Mucosa of rectum (tissue), 2 donors: ENCODE results near the gene WTIP.
"Not testable (repeated sequence)": the region's sequence is repeated elsewhere in the genome, so short reads cannot be mapped to it uniquely, and the experiment has no call there.

Experiments used
- H3K27ac ChIP-seq, 2 donors: one replicate each; pipeline ENCODE4 v1.7.0; 2013; ENCODE audit warnings: inconsistent platforms in 2 of 2, low read depth in 2 of 2, low read length in 2 of 2
- H3K27me3 ChIP-seq, 2 donors: one replicate each; pipeline ENCODE4 v1.7.0; 2013; ENCODE audit warnings: low read length in 2 of 2; ENCODE audit not compliant: control insufficient read depth in 2 of 2, insufficient read depth in 2 of 2
- H3K36me3 ChIP-seq, 2 donors: one replicate each; pipeline ENCODE4 v1.7.0; 2013; ENCODE audit warnings: low read length in 2 of 2; ENCODE audit not compliant: control insufficient read depth in 2 of 2, insufficient read depth in 2 of 2
- H3K4me1 ChIP-seq, 2 donors: one replicate each; pipeline ENCODE4 v1.7.0; 2013; ENCODE audit warnings: low read length in 2 of 2, mild to moderate bottlenecking in 1 of 2; ENCODE audit not compliant: control insufficient read depth in 2 of 2, insufficient read depth in 2 of 2
- H3K4me3 ChIP-seq, 2 donors: one replicate each; pipeline ENCODE4 v1.7.0; 2013; ENCODE audit warnings: low read length in 2 of 2
- H3K9ac ChIP-seq, 2 donors: one replicate each; pipeline ENCODE4 v1.7.0; 2013; ENCODE audit warnings: low read length in 2 of 2, low read depth in 1 of 2, mild to moderate bottlenecking in 1 of 2
- H3K9me3 ChIP-seq, 2 donors: one replicate each; pipeline ENCODE4 v1.7.0; 2013; ENCODE audit warnings: low read length in 2 of 2; ENCODE audit not compliant: control insufficient read depth in 2 of 2
- donor health status: healthy.
- donor health status: Normal muscosa, but diverticular disease.

The WTIP gene

DNA sequence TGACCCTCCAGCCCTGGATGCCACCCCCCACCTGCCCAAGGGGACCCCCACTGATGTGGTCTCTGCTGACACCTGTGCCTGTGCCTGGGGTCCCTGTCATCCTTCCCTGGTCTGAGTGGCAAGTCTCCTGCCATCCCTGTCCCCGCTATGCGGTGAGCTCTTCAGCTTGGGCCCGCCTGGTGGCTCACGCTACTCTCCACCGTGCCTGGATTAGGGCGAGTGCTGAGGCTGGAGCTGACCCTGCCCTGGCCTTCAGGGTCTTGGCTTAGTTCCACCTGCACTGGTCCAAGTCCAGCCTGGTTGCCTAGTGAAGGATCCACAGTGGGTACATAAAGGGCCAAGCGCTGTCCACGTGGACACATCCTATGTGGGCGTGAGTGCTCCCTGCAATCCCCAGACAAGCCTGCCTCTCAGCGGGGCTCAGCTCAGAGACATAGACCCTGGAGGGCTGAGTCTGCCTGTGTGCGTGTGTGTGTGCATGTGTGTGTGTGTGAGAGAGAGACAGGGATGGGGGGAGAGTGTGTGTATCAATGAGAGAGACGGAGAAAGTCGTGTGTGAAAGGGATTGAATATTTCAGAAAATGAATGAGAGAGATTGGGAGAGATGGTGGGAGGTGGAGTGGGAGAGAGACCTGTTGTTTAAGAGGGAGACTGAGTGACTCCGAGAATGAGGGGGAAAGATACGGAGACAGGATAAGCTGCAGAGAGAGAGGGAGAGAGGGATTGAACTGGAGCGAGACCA lies 22.1 kb downstream of the WTIP start:
- Histone ChIP-seq H3K36me3 (no peaks in the 10 kb centered on the region), H3K4me1 (no peaks in the 10 kb centered on the region), H3K27ac (no peak overlapping the region), H3K27me3 (no peaks in the 10 kb centered on the region), H3K4me3 (no peak overlapping the region), H3K9me3 (no peaks in the 10 kb centered on the region), H3K9ac (no peak overlapping the region)

GRCh38 chr19:34504273-34504808 lies 22.8 kb downstream of the WTIP start:
- H3K9me3 ChIP-seq: no peaks in the 10 kb centered on the region
- no peaks in the 10 kb centered on the region for H3K4me1 ChIP-seq
- H3K36me3 ChIP-seq: no peaks in the 10 kb centered on the region
- H3K27me3 ChIP-seq: no peaks in the 10 kb centered on the region
- no peak overlapping the region for H3K9ac ChIP-seq
- no peak overlapping the region for H3K4me3 ChIP-seq
- H3K27ac ChIP-seq: no peak overlapping the region

GRCh38 chr19:34504809-34505291 lies 23.3 kb downstream of the WTIP start:
- no peaks in the 10 kb centered on the region for H3K9me3 ChIP-seq
- no peaks in the 10 kb centered on the region for H3K27me3 ChIP-seq
- H3K27ac ChIP-seq: no peak overlapping the region
- no peak overlapping the region for H3K9ac ChIP-seq
- H3K4me3 ChIP-seq: no peak overlapping the region
- no peaks in the 10 kb centered on the region for H3K4me1 ChIP-seq
- H3K36me3 ChIP-seq: no peaks in the 10 kb centered on the region

GRCh38 chr19:34505321-34506025 lies 23.9 kb downstream of the WTIP start:
- Histone ChIP-seq H3K4me1 (no peaks in the 10 kb centered on the region), H3K4me3 (no peak overlapping the region), H3K36me3 (no peaks in the 10 kb centered on the region), H3K27me3 (no peaks in the 10 kb centered on the region), H3K27ac (no peak overlapping the region), H3K9me3 (no peaks in the 10 kb centered on the region), H3K9ac (no peak overlapping the region)

- H3K36me3 ChIP-seq: no peaks in the 10 kb centered on the region
- H3K9me3 ChIP-seq: no peaks in the 10 kb centered on the region
- H3K9ac ChIP-seq: no peak overlapping the region
- no peaks in the 10 kb centered on the region for H3K27me3 ChIP-seq
- H3K4me1 ChIP-seq: no peaks in the 10 kb centered on the region
- no peak overlapping the region for H3K4me3 ChIP-seq
- H3K27ac ChIP-seq: no peak overlapping the region
Observed at GRCh38 chr19:34506026-34506370, 24.4 kb downstream of the WTIP start.

DNA sequence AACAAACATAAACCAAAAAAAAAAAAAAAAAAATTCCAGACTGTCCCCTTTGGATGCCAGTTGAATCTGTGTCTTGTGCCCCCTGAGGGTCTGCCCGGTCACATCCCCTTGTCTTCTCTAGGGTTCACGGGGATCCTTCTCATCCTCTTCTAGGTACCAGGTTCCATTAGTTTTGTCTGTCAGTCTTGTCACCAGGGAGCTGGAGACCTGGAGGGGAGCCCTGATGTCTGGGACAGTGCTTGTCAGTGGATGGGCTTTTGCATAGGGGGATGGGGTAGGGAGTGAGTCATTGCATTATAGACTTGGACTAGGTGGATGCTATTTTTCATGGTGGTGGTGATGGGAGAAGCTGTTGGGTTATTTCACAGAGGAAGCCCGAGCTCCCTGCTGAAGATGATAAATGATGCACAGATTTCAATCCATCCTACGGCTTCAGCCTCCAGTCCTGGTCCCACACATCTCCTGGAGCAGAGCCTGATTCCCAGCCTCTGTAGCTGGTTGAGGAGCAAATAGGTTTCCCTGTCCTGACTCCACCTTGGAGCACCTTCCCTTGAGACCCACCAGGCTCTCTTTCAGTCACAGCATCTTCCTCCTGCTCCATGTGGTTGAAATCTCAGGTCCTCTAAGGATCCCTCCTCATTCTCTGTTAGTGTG lies 26.0 kb downstream of the WTIP start:
- H3K27ac ChIP-seq: no peak overlapping the region
- H3K9me3 ChIP-seq: no peaks in the 10 kb centered on the region
- no peak overlapping the region for H3K4me3 ChIP-seq
- H3K36me3 ChIP-seq: no peaks in the 10 kb centered on the region
- H3K4me1 ChIP-seq: no peaks in the 10 kb centered on the region
- no peak overlapping the region for H3K9ac ChIP-seq
- no peaks in the 10 kb centered on the region for H3K27me3 ChIP-seq

GRCh38 chr19:34508540-34508939 lies 27.0 kb downstream of the WTIP start:
- Histone ChIP-seq H3K9me3 (no peaks in the 10 kb centered on the region), H3K27me3 (no peaks in the 10 kb centered on the region), H3K27ac (no peak overlapping the region), H3K4me3 (no peak overlapping the region), H3K4me1 (no peaks in the 10 kb centered on the region), H3K36me3 (no peaks in the 10 kb centered on the region), H3K9ac (no peak overlapping the region)

DNA sequence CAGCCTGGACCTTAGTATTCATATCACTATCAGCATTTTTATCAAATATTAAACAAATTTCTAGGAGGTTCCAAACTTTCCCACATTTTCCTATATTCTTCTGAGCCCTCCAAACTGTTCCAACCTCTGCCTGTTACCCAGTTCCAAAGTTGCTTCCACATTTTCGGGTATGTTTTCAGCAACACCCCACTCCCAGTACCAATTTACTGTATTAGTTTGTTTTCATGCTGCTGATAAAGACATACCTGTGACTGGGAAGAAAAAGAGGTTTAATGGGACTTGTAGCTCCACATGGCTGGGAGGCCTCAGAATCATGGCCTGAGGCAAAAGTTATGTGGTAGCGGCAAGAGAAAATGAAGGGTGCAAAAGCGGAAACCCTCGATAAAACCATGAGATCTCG lies 29.3 kb downstream of the WTIP start:
- not testable (repeated sequence) for H3K27me3 ChIP-seq, H3K9me3 ChIP-seq, H3K27ac ChIP-seq, H3K4me3 ChIP-seq, H3K36me3 ChIP-seq, H3K4me1 ChIP-seq, H3K9ac ChIP-seq

- Histone ChIP-seq H3K27ac (no peak overlapping the region), H3K27me3 (no peaks in the 10 kb centered on the region), H3K9ac (no peak overlapping the region), H3K9me3 (no peaks in the 10 kb centered on the region), H3K36me3 (no peaks in the 10 kb centered on the region), H3K4me1 (no peaks in the 10 kb centered on the region), H3K4me3 (no peak overlapping the region)
Observed at GRCh38 chr19:34512254-34512822, 30.8 kb downstream of the WTIP start.

DNA sequence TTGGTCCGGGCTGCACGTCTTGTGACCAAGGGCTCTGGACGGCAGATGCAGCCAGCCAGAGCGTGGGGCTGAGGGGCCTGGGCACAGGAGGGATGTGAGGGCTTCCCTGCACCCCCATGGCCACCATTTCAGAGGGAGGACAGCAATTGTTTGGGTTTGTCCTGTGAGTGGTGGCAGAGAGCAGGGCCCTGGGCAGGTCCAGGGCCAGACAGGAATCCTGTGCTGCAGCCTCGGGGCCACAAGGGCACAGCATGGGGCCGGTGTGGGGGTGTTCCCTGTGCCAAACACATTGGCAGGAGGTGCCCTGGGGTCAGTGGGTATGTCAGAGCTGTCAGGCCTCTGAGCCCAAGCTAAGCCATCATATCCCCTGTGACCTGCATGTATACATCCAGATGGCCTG lies 32.2 kb downstream of the WTIP start:
- Histone ChIP-seq H3K4me3 (no peak overlapping the region), H3K27ac (no peak overlapping the region), H3K27me3 (no peaks in the 10 kb centered on the region), H3K9ac (no peak overlapping the region), H3K9me3 (no peaks in the 10 kb centered on the region), H3K4me1 (no peaks in the 10 kb centered on the region), H3K36me3 (no peaks in the 10 kb centered on the region)
